PFSK-1 (cell line): ENCODE results near the gene SLMAP.

Experiments used
- POLR2AphosphoS5 ChIP-seq: IDR thresholded peaks from 2 replicates; pipeline ENCODE4 v1.6.1; 2012; ENCODE audit warnings: low read depth, mild to moderate bottlenecking, control low read depth, low read length, moderate library complexity
- SIN3A ChIP-seq: IDR thresholded peaks from 2 replicates; pipeline ENCODE4 v1.6.1; 2012; ENCODE audit warnings: mild to moderate bottlenecking, low read length, moderate library complexity, borderline replicate concordance; ENCODE audit not compliant: insufficient read depth

DNA sequence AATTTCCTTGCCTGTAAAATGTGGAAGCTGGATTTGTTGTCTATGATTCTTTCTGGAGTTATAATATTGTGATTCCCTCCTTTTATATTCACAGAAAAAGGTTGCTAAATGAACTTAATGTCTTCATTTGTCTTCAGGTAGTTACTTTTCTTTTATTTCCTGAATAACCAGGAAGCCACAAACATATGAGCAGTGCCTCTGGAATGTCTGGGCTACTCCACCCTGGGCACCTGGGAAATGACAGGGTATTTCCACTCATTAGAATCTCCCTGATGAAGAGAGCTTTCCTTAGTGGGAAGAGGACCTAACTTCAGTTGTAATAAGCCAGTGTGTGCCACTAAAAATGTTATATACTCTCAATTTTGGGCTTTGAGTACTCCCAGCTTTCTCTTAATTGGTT, 3.8 kb upstream of the SLMAP start:
- TF ChIP-seq SIN3A = no peak
- no peak for TF ChIP-seq POLR2AphosphoS5
